ENCODE measurements around the gene PFKM.
"Not testable (repeated sequence)": the region's sequence is repeated elsewhere in the genome, so short reads cannot be mapped to it uniquely, and the experiment has no call there.

The PFKM gene

GRCh38 chr12:48123169-48123568 is 4.0 kb downstream of the PFKM start:
- no peak for DNase-seq (ENCODE audit: low read depth)
- TF ChIP-seq CTCF (conservative IDR thresholded peaks at IDR 0.05; ENCODE audit: low read depth, low read length) = no peak
- H3K4me3 ChIP-seq (ENCODE audit: low read depth, low read length) = no peak overlapping the region

- not testable (repeated sequence) for DNase-seq (ENCODE audit: low read depth); H3K4me3 ChIP-seq (ENCODE audit: low read depth, low read length)
Observed at GRCh38 chr12:48125542-48125941, 6.4 kb downstream of the PFKM start.

GRCh38 chr12:48125985-48126384 is 6.8 kb downstream of the PFKM start:
- H3K4me3 ChIP-seq (ENCODE audit: low read depth, low read length) = no peak overlapping the region
- no peak for TF ChIP-seq CTCF (conservative IDR thresholded peaks at IDR 0.05; ENCODE audit: low read depth, low read length)
- no peak for DNase-seq (ENCODE audit: low read depth)

GRCh38 chr12:48126953-48127630 is 7.9 kb downstream of the PFKM start:
- TF ChIP-seq CTCF (conservative IDR thresholded peaks at IDR 0.05; ENCODE audit: low read depth, low read length) = no peak
- DNase-seq (ENCODE audit: low read depth) = no peak
- no peak overlapping the region for H3K4me3 ChIP-seq (ENCODE audit: low read depth, low read length)

GRCh38 chr12:48128800-48129199 is 9.6 kb downstream of the PFKM start:
- no peak for TF ChIP-seq CTCF (conservative IDR thresholded peaks at IDR 0.05; ENCODE audit: low read depth, low read length)
- peak; percentile 67 for DNase-seq (ENCODE audit: low read depth)

GRCh38 chr12:48129376-48129775 is 10.2 kb downstream of the PFKM start:
- DNase-seq (ENCODE audit: low read depth) = no peak
- H3K4me3 ChIP-seq (ENCODE audit: low read depth, low read length) = no peak overlapping the region
- no peak for TF ChIP-seq CTCF (conservative IDR thresholded peaks at IDR 0.05; ENCODE audit: low read depth, low read length)

More at GRCh38 chr12:48128800-48129199, 9.6 kb downstream of the PFKM start:
- no peak overlapping the region for H3K4me3 ChIP-seq (ENCODE audit: low read depth, low read length)

- TF ChIP-seq CTCF (conservative IDR thresholded peaks at IDR 0.05; ENCODE audit: low read depth, low read length) = no peak
- H3K4me3 ChIP-seq (ENCODE audit: low read depth, low read length) = no peak overlapping the region
- DNase-seq (ENCODE audit: low read depth) = no peak
Observed at GRCh38 chr12:48131517-48131916, 12.4 kb downstream of the PFKM start.

Data from choroid plexus epithelial cell (primary cell).